A549 treated with AZD9567 at 1 μM for 4 hours (cell line): ENCODE results near the gene TMEM63C. TPM values are rescaled to one million over a fixed set of nuclear protein-coding genes. Genes with fewer than 3 reads are reported as not detected.

Experiments used
- total RNA-seq: library from RNA; stranded (reverse); fragments of 200-300 nt; extraction: Qiagen RNA extraction; gene quantifications from 5 replicates; pipeline ENCODE4 v1.2.3, GENCODE V29; 2022; ENCODE audit not compliant: insufficient read depth

TMEM63C gene, protein sequence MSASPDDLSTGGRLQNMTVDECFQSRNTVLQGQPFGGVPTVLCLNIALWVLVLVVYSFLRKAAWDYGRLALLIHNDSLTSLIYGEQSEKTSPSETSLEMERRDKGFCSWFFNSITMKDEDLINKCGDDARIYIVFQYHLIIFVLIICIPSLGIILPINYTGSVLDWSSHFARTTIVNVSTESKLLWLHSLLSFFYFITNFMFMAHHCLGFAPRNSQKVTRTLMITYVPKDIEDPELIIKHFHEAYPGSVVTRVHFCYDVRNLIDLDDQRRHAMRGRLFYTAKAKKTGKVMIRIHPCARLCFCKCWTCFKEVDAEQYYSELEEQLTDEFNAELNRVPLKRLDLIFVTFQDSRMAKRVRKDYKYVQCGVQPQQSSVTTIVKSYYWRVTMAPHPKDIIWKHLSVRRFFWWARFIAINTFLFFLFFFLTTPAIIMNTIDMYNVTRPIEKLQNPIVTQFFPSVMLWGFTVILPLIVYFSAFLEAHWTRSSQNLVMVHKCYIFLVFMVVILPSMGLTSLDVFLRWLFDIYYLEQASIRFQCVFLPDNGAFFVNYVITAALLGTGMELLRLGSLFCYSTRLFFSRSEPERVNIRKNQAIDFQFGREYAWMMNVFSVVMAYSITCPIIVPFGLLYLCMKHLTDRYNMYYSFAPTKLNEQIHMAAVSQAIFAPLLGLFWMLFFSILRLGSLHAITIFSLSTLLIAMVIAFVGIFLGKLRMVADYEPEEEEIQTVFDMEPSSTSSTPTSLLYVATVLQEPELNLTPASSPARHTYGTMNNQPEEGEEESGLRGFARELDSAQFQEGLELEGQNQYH
- total RNA-seq, result 2.7 to 4.0 TPM (median 3.7 TPM) in 5 replicates

DNA sequence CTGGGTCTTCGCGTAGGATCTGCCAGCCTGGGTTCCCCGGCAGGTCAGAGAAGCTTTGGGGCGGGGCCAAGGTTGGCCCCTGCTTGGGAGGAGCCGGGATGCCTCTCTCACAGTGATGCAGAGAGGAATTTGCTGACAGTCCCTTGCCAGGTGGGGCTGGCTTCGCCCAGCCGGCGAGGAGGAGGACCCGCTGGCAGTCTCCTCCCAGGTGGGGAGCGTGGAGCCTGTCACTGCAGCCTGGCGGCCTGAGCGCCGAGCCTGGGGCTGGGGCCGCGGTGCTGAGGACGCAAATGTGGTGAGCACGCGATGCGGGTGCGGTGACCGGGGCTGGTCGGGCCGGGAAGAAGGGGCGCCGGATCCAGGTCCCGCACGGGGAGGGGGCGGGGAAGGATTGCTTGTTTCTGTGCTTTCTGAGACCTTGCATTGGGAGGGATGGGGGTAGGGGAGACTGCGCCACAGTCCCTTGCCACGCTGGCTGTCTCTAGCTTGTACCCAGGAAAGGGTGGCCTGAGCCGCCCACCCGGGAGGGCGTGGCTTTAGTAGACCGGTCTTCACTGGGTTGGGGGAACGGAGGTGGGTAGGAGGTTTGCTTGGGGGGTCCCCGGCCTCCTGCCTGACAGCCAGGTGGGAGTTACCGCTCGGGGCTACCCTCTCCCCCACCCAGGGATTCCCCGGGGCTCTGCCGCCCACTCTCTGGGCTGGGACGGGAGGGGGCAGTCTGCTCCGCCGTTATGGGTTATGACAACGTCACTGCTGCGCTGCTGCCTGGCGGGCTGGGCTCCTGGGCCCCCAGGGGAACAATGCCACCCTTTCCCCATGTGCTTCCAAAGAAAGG, at the start of gene TMEM63C:
TMEM63C (plus strand) TSS at position 196 of the 835 bp plus-strand sequence. CDS start 37,016 bp downstream, outside the sequence.

DNA sequence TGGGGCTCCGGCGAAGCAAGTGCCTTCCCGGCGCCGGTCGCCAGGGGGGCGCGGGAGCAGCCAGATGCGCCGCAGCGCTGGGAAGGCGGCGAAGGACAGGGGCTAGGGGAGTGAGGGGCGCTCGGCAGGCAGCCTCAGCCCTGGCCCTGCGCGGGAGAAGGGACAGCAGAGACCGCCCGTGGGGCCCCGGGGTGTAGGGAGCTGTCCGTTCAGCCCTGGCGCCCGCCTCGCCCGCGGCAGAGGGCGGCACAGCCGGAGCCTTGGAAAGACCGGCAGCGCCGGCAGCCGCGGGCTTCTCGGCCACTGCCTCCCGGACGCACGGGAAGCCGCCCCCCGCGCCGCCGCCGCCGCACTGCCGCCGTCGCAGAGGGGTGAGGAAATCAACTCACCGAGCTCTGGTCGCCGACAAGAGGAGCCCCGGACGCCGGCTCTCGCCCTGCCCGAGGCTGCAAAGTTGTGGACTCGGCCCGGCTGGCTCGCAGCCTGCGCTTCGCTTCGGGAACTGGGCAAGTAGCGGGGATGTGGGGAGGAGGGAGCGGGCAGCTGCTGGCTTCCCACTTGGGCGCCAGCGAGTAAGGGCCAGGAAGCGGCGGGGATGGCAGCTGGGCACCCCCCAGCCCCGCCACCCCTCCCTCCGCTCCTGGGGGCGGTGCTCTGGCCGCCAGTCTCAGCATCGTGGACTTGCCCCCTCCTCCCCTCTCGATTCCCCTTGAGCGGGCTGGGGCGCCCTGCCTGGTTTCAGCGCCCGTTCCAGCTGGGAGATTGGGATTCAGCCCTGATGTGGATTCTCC, 40.2 kb upstream of the TMEM63C start, which contains the start of gene ZDHHC22:
ZDHHC22 (minus strand) TSS at position 578 of the 791 bp plus-strand sequence. CDS start 2,053 bp downstream, outside the sequence.

DNA sequence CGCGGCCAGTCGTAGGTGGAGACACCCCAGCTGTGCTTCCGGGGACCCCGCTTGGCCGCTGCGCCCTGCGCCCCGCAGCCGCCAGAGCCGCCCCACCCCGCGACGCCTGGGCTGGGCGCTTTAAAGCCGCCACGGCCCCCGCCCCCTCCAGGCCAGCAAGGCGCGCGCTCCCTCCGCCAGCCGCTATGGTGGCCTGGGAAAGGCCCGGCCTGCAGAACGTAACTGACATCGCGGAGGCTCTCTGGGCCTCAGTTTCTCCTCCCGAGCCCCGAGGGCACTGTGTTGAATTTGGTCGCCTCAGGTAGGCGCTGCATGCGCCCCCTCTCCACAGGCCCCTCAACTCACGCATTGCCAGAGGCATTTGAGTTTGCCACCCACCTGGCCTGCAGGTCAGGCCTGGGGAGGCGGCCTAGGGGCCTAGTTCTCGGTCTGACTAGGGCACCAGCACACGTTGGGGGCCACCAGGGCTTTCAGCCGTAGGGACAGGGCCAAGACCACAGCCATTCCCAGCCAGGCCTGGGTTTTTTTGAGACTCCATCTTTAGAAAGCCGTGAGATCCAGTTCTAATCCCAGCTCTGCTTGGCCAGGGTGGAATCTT, 89.6 kb downstream of the TMEM63C start, which contains the start of gene NGB:
NGB (minus strand) TSS at position 94 of the 598 bp plus-strand sequence. CDS start 269 bp downstream, outside the sequence.

Other genes starting within 250 kb of the TMEM63C start
- 10.2 to 14.9 TPM (median 14.5 TPM) in 5 replicates for gene IRF2BPL, start 153.1 kb upstream of the TMEM63C start, total RNA-seq
- 6.2 to 10.2 TPM (median 7.0 TPM) in 5 replicates for gene CIPC, start 83.5 kb upstream of the TMEM63C start, total RNA-seq
- 0.20 to 0.26 TPM (median 0.22 TPM) in 4 of 5 replicates, not detected in the other for gene ZDHHC22, start 40.0 kb upstream of the TMEM63C start, total RNA-seq
- not detected in 5 replicates for gene NGB, start 89.4 kb downstream of the TMEM63C start, total RNA-seq
- 27.6 to 49.6 TPM (median 32.2 TPM) in 5 replicates for gene POMT2, start 139.1 kb downstream of the TMEM63C start, total RNA-seq
- 18.8 to 36.0 TPM (median 34.0 TPM) in 5 replicates for gene GSTZ1, start 139.2 kb downstream of the TMEM63C start, total RNA-seq
- gene TMED8, start 195.3 kb downstream of the TMEM63C start, total RNA-seq, result 5.6 to 10.3 TPM (median 7.2 TPM) in 5 replicates
- gene SAMD15, start 195.6 kb downstream of the TMEM63C start, total RNA-seq, result 1.4 to 5.9 TPM (median 1.5 TPM) in 5 replicates
- gene NOXRED1, start 241.7 kb downstream of the TMEM63C start, total RNA-seq, result 0.08 to 0.12 TPM in 2 of 5 replicates, not detected in the others